ENCODE data around the gene SLC2A6.

DNA sequence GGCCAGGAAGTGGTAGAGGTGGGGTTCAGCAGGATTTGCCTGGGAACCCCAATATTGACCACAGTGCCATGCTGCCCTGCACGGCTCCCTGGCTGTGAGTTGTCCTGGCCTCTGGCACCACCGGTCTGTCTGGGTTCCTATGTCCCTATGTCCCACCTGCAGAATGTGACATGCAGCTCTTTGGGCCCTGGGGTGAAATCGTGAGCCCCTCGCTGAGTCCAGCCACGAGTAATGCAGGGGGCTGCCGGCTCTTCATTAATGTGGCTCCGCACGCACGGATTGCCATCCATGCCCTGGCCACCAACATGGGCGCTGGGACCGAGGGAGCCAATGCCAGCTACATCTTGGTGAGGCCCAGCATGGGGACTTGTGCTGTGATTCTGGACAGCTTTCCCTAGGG, 21.2 kb downstream of the SLC2A6 start:
- no peak for TF ChIP-seq POLR2A (IDR thresholded peaks at IDR 0.05; ENCODE audit: low read depth, low read length)
- no peak for TF ChIP-seq POLR2AphosphoS5 (IDR thresholded peaks at IDR 0.05; ENCODE audit: low read depth, low read length)
- TF ChIP-seq TAF1 (IDR thresholded peaks at IDR 0.05; ENCODE audit: low read depth, low read length): no peak

Measured in GM12891 (cell line).